Uterus (tissue), 2 donors: ENCODE results near the gene TTC8.

Source experiments
- CTCF ChIP-seq, 4 experiments: fragments of 200-600 bp in 2 of 4; fragments of 450-650 bp in 2 of 4; sonication (generic) in 2 of 4; IDR thresholded peaks; one replicate each; pipeline ENCODE4 v1.5.1; 2016 to 2019; ENCODE audit warnings: antibody characterized with exemption in 4 of 4, mild to moderate bottlenecking in 2 of 4, moderate library complexity in 1 of 4
- POLR2A ChIP-seq, 2 donors: fragments of 450-650 bp; IDR thresholded peaks; one replicate each; pipeline ENCODE4 v1.6.1; 2016; ENCODE audit warnings: antibody characterized with exemption in 2 of 2, mild to moderate bottlenecking in 1 of 2, moderate library complexity in 1 of 2

- TF ChIP-seq CTCF (IDR thresholded peaks at IDR 0.05) (no peak), POLR2A (IDR thresholded peaks at IDR 0.05) (no peak)
These were observed 18.0 kb downstream of the TTC8 start for GRCh38 chr14:88842414-88842813.
